Urothelium cell line (cell line): Measurements from ENCODE around the gene ASB14.

Source experiments
- DNase-seq: peaks from one replicate; pipeline ENCODE4 v3.0.0; 2011; ENCODE audit warnings: low spot score, mixed read lengths
- FAIRE-seq: peaks from 2 replicates; lab custom pipeline; 2011; peaks lifted over from hg19 to GRCh38; lab: Jason Lieb, UNC

The ASB14 gene

DNA sequence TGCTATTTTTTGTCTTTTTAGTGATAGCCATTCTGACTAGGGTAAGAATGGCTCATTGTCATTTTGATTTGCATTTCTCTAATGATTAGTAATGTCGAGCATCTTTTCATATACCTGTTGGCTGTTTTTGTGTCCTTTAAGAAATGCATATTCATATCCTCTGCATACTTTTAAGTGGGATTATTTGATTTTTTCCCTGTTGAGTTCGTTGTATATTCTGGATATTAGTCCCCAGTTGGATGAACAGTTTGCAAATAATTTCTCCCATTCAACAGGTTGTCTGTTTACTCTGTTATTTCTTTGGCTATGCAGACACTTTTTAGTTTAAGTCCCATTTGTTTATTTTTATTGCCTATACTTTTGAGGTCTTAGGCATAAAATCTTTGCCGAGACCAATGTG is 30.6 kb downstream of the ASB14 start:
- DNase-seq (no peak), FAIRE-seq (no peak)

DNA sequence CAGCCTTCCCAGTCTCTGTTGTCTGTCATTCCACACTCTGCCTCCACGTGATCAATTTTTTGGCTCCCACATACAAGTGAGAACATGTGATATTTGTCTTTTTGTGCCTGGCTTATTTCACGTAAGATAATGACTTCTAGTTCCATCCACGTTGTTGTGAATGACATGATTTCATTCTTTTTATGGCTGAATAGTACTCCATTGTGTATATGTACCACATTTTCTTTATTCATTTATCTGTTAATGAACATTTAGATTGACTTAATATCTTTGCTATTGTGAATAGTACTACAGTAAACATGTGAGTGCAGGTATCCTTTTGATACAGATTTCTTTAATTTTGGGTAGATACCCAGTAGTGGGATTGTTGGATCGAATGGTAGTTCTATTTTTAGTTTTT is 31.4 kb downstream of the ASB14 start:
- no peak for FAIRE-seq
- no peak for DNase-seq

DNA sequence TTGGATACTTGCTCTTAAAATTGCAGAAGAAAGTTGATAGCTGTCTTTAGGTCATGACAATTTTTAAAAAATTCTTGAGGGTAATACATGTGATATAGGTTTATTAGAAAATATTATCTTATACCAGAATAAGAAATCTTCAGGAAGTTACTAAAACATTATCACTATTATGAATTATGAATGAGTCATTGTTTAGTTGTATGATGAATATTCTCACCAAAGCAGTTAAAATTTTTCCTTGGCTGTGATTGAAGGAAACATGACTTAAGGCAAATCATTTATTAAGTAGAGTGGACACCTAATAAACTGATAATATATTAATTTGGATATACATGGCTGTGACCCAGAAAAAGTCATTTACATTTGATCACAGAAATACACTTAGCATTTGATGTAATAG is 34.8 kb downstream of the ASB14 start:
- no peak for FAIRE-seq

DNA sequence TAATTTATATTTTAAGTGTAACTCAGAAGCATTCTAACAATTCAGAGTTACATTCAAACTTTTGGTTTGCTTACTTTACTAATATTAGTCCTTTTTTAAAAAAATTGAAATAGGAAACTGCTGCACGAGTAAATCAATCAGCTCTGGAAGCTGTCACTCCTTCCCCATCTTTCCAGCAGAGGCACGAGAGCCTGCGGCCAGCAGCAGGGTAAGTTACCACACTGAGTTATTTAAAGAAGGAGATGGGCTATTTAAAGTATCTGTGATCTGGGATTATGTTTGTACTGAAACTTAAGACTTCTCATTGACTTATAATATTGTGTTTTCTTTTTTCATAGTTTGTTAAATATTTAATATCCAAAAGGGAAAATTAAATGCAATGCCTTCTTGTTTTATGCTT is 35.6 kb downstream of the ASB14 start:
- FAIRE-seq (no peak), DNase-seq (no peak)

More for the DNA sequence above, 34.8 kb downstream of the ASB14 start:
- DNase-seq = no peak

DNA sequence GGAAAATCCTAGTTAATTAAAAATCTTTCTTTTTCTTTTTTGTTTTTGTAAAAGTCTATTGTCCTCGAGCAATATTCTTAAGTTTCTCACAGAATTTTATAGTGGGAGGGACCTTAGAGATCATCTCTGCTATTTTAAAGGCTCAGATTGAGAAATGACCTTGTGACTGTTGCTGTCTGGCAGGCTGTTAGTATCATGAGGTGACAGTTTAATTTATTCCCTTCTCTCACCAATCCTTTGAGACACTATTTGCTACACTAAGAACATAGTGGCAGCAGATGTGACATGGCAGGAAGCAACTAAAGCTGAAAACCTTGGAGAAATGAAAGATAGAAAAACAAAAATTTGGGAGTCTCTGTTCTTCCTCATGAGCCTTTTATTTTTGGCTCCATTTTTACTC is 40.1 kb downstream of the ASB14 start:
- FAIRE-seq (no peak), DNase-seq (no peak)

DNA sequence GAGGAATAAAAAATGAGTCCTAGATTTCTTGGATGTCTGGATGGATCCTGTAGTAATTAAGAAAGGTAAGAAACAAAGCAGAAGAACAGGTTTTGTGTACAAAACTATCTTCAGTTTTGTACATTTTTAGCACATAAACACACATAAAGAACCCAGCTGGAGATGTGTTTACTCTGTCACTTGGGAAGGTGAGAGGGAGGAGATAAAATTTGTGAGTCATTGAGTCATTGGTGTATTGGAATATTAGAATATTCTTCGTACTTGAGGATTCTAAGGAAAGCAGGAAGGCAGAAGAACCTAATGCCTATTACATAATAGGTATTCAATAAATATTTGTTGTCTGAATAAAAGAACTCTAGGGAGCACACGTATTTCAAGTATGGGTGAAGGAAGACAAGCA is 47.5 kb downstream of the ASB14 start:
- DNase-seq (no peak), FAIRE-seq (no peak)

DNA sequence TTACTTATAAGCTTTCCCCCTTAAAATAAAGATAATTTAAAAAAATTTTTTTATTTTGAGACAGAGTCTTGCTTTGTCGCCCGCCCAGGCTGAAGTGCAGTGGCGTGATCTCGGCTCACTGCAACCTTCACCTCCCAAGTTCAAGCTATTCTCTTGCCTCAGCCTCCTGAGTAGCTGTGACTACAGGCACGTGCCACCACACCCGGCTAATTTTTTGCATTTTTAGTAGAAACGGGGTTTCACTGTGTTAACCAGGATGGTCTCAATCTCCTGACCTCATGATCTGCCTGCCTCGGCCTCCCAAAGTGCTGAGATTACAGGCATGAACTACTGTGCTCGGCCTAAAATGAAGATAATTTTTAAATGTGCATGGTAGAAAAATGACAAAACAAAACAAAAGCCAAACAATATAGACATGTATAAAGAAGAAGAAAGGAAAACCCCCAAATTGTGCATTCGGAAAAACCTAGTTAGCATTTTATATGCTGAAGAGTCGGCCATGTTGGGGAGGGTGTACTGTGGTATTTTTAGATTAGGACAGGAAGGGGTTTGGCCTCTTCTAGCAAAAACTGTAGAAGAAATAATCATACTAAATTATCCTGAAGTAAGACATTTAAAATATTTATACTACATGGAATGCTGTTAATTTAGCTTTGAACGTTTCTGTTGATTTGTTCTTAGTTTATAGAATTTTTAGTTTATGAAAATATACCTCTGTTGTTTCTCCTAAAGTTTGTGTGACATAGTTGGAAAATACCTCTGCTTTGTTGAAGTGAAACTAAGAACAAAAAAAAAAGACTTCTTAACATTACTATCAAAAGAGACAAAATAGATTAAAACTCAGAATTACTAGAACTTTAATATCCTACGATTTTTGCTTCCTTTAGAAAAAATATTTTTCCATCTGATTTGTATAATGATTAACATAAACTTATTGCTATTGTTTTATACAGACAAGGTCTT is 57.6 kb downstream of the ASB14 start:
- DNase-seq = no peak
- FAIRE-seq = no peak

DNA sequence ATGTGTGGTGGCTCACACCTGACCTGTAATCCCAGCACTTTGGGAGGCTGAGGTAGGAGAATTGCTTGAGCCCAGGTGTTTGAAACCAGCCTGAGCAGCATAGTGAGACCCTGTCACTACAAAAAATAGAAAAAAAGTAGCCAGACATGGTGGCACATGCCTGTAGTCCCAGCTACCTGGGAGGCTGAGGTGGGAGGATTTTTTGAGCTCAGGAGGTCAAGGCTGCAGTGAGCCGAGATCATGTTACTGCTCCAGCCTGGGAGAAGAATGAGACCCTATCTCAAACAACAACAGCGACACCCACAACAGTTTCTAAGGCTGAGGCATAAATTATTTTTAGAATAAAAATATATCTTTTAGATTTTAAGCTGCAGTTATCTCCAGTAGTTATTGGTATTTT is 58.7 kb downstream of the ASB14 start:
- no peak for DNase-seq
- FAIRE-seq = no peak

DNA sequence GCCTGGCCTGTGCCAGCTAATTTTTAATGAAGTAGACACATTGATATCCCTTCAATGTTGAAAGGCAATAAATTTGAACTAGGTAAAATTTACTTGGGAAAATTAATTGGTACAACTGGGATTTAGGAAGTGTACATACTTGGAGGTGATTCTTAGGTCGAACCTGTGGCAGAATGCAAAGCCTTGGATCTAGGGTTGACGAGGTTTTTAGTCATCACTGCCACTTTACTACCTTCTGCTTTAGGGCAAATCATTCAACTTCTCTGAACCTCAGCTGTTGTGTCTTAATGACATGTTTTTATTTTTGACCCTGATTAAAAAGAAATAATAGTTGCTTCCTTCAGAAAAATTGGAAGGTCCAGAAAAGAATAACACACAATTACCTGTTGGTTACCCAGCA is 62.5 kb downstream of the ASB14 start:
- FAIRE-seq (no peak), DNase-seq (no peak)

DNA sequence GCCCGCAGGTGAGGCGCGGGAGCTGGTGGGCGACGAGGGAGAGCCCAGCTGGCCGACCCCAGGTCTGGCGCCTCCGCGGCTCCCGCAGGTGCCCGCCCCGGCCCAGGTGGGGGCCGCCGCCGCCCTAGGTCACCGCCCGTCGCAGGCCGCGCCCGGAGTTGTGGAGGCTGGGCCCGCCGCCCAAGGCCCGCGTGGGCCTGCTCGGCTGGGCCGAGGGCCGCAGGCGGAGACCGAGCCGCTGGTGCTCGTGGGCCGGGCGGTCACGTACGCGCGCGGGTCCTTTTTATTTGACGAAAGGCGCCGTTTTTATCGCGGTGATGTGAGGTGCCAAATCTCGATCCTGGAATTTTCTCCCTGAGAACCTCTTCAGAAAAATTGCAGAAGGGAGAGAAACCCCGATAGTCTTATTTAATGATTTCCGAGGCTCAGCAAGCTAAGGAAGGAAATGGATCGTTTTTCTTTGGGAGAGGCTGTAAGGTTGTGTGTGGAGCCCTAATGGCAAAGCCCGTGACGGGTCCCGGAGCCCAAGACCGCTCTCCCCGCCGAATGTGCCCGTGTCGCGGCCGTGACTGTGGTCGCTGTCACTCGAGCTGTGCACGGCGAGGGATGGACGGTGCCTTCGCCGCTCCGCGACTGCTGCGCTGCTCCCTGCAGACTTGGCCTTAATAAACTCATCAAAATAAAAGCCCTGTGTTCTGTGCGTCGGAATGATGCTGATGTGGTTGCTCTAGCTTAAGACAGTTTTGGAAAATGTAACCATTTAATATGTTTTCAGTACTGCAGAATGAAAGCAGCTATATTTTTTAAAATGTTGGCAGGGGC is 64.3 kb downstream of the ASB14 start:
- FAIRE-seq = no peak
- peak; percentile 38 for DNase-seq

DNA sequence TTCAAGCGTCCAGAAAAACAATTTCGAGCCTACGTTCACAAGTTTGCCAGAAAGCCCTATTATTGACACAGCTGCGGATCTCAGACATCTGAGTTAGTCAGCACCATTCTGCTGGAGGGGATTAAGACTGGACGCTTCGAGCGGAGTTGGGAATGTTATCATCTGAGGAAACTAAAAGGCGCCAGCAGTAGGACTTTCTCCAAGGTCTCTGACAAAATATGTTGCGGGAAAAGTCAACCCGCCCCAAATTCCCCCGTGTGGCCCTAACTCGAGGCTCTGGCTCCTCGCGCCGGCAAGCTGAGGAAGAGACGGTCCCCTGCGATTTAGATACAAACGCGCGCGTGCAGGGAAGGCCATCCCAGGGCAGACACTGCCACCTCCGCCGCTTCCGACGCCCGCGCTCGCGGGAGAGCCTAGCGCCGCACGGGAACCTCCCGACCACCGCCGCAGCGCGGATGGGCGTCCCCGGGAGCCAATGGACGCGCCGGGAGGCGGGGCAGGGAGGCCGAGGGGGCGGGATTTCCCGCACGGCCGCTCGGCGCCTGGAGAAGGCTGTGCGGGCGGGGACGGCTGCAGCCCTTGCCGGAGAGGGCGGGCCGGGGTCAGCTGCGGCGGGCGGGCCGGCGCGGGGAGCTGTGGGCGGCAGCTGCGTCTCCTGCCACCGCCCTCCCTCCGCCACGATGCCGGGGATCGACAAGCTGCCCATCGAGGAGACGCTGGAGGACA is 65.1 kb downstream of the ASB14 start, which contains the start of gene APPL1:
APPL1 (plus strand) TSS at position 526 of the 726 bp plus-strand sequence; CDS start at position 681, 155 bp downstream.
- FAIRE-seq (no peak), DNase-seq (peak; percentile 98)

DNA sequence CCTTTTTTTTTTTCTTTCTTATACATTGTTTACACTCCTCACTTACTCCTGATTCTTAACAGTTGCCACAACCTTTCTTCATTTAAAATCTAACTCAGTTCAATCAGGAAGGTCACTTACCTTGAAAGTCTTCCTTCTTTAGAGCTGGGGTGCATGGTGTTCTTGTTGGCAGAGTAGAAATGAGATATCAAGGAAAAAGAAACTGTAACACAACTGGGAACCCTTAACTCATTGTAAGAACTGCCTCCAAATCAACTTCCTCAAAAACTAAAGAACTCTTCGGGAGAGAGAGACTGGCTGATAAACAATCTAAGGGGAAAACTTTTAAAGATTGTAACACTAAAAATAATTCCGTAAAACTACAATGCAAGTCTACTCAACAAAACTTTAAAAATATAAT is 66.3 kb downstream of the ASB14 start:
- FAIRE-seq = no peak

DNA sequence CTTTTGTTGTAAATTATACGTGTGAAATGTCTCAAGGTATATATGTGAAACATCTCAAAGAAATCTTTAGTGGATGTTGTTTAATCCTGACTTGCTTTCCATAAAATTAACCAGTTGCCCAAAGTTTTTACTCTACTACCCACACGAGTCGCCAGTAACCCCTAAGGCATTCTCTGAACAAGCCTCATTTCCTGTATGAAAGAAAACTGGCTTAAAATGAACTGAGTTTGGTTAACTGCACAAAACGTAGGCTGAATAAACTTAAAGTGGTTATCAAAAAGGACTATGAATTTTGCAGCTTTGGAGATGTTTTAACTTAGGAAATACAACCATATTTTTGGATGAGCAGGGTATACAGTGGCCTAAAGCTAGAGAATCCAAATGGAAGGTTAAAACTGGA is 67.6 kb downstream of the ASB14 start:
- DNase-seq = no peak
- FAIRE-seq = no peak

More for the DNA sequence above, 66.3 kb downstream of the ASB14 start:
- no peak for DNase-seq

DNA sequence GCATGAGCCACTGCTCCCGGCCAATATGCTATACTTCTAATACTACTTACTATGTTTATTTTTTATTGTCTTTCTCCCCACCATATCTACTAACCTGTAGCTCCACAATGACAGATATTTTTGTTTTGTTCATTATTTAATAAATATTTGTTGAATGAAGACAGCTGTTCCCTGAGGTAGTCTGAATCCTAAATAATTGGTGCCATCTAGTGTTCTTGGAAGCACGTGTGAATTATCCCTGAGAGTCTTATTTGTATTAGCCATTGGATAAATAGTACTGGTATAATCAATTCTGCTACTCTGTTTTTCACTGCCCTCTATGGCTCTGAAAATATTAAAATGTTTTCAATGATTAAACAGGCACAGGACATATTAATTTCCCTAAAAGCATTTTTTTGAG is 70.6 kb downstream of the ASB14 start:
- no peak for DNase-seq
- FAIRE-seq = no peak
